ENCODE data around the gene TBC1D1. TPM values are rescaled to one million over a fixed set of nuclear protein-coding genes. Genes with fewer than 3 reads are reported as not detected.

TBC1D1 gene
- total RNA-seq, 2 donors from 2014 or later, result 49.8 to 129 TPM

- 57% methylated on average over 21 of the region's 21 CpGs for WGBS
- TF ChIP-seq POLR2AphosphoS5 (IDR thresholded peaks at IDR 0.05), result no peak
- TF ChIP-seq, protein P1, sequence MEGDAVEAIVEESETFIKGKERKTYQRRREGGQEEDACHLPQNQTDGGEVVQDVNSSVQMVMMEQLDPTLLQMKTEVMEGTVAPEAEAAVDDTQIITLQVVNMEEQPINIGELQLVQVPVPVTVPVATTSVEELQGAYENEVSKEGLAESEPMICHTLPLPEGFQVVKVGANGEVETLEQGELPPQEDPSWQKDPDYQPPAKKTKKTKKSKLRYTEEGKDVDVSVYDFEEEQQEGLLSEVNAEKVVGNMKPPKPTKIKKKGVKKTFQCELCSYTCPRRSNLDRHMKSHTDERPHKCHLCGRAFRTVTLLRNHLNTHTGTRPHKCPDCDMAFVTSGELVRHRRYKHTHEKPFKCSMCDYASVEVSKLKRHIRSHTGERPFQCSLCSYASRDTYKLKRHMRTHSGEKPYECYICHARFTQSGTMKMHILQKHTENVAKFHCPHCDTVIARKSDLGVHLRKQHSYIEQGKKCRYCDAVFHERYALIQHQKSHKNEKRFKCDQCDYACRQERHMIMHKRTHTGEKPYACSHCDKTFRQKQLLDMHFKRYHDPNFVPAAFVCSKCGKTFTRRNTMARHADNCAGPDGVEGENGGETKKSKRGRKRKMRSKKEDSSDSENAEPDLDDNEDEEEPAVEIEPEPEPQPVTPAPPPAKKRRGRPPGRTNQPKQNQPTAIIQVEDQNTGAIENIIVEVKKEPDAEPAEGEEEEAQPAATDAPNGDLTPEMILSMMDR (IDR thresholded peaks at IDR 0.05), result no peak
- no peak for TF ChIP-seq POLR2A (IDR thresholded peaks at IDR 0.05)
- no peaks in the 10 kb centered on the region for H3K27me3 ChIP-seq (replicated peaks; ENCODE audit: insufficient read depth)
- no peaks in the 10 kb centered on the region for H3K36me3 ChIP-seq
- intact Hi-C loops (cut with DNase I), result no loop called here
- no peak overlapping the region for H3K27ac ChIP-seq
- no peak overlapping the region for H3K4me3 ChIP-seq
- H3K9me3 ChIP-seq, result no peaks in the 10 kb centered on the region
- DNase-seq (ENCODE audit: low spot score), result no peak
- H3K4me1 ChIP-seq (replicated peaks), result no peaks in the 10 kb centered on the region
These were observed 17.8 kb downstream of the TBC1D1 start for GRCh38 chr4:37908488-37909331.

DNA sequence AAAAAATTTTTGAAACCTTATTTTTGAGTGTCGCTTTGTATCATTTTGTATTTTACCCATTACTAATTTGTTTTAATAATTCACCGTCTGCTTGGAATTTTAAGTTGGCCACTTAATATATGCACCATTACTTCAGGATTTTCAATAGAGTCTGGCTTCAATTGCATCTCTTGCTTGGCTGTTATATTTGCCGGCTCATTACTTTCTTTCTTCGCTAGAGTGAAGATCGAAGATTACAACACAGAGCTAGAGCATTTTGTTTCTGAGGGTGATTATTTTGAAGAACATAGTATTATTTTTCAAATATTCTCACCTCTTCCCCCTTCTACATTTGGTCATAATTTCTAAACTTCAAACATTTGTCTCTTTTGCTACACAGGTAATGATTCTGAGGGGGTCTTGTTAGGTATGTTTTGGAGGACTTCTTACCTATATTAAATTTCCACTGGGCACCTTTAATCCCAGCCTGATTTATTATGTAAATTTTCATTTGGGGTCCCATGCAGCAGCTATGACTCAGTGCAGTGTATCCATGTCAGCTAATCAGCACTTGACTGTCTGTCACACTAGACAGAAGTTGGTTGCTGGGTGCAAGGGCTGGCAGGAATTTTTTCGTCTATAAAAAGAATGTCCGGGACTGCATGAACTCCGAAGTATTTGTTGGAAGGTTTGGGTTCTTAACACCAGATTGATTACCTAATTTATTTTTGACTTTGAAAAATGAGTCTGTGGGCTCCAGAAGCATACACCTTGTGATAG lies 18.6 kb downstream of the TBC1D1 start:
- H3K4me1 ChIP-seq (replicated peaks), result no peaks in the 10 kb centered on the region
- H3K9me3 ChIP-seq, result no peaks in the 10 kb centered on the region
- TF ChIP-seq POLR2AphosphoS5 (IDR thresholded peaks at IDR 0.05) (no peak), POLR2A (IDR thresholded peaks at IDR 0.05) (no peak)
- TF ChIP-seq, protein P1 (IDR thresholded peaks at IDR 0.05), result no peak
- no peak overlapping the region for H3K4me3 ChIP-seq
- DNase-seq (ENCODE audit: low spot score), result no peak
- intact Hi-C loops (cut with DNase I), result no loop called here
- H3K36me3 ChIP-seq, result no peaks in the 10 kb centered on the region
- H3K27me3 ChIP-seq (replicated peaks; ENCODE audit: insufficient read depth), result no peaks in the 10 kb centered on the region
- H3K27ac ChIP-seq, result no peak overlapping the region
- WGBS, result 84% methylated on average over 8 of the region's 8 CpGs

GRCh38 chr4:37910091-37910486 lies 19.2 kb downstream of the TBC1D1 start:
- Histone ChIP-seq H3K4me1 (replicated peaks) (no peaks in the 10 kb centered on the region), H3K4me3 (no peak overlapping the region)

GRCh38 chr4:37914539-37914938 lies 23.7 kb downstream of the TBC1D1 start:
- intact Hi-C loops (cut with DNase I), result no loop called here
- H3K9me3 ChIP-seq, result no peaks in the 10 kb centered on the region
- H3K4me1 ChIP-seq (replicated peaks), result no peaks in the 10 kb centered on the region
- H3K4me3 ChIP-seq, result no peak overlapping the region
- WGBS, result 80% methylated on average over 3 of the region's 3 CpGs
- DNase-seq (ENCODE audit: low spot score), result no peak
- H3K27me3 ChIP-seq (replicated peaks; ENCODE audit: insufficient read depth), result no peaks in the 10 kb centered on the region
- H3K27ac ChIP-seq, result no peak overlapping the region
- H3K36me3 ChIP-seq, result no peaks in the 10 kb centered on the region
- TF ChIP-seq, protein P1 (IDR thresholded peaks at IDR 0.05), result no peak
- TF ChIP-seq POLR2A (IDR thresholded peaks at IDR 0.05) (no peak), POLR2AphosphoS5 (IDR thresholded peaks at IDR 0.05) (no peak)

More at GRCh38 chr4:37910091-37910486, 19.2 kb downstream of the TBC1D1 start:
- DNase-seq (ENCODE audit: low spot score), result no peak
- no peak overlapping the region for H3K27ac ChIP-seq
- WGBS, result 75% methylated on average over 1 of the region's 1 CpG
- TF ChIP-seq, protein P1 (IDR thresholded peaks at IDR 0.05), result no peak
- TF ChIP-seq POLR2A (IDR thresholded peaks at IDR 0.05) (no peak), POLR2AphosphoS5 (IDR thresholded peaks at IDR 0.05) (no peak)
- intact Hi-C loops (cut with DNase I), result no loop called here
- no peaks in the 10 kb centered on the region for H3K27me3 ChIP-seq (replicated peaks; ENCODE audit: insufficient read depth)
- H3K36me3 ChIP-seq, result no peaks in the 10 kb centered on the region
- H3K9me3 ChIP-seq, result no peaks in the 10 kb centered on the region

Measured in prostate gland (tissue), 2 donors.